Endothelial cell of umbilical vein (primary cell): Measurements from ENCODE around the gene OSBPL1A. TPM values are rescaled to one million over a fixed set of nuclear protein-coding genes. Genes with fewer than 3 reads are reported as not detected.

ENCODE experiments used
- BruUV-seq: library from RNA; stranded (reverse); fragments of 400-500 nt; replicated peaks from 2 replicates; lab custom pipeline; 2021; lab: Mats Ljungman, UMichigan
- CTCF ChIA-PET: fragments of 300-600, 350-600 bp; sonication (Branson Sonifier 250); formaldehyde crosslinking; loops from one replicate; lab custom pipeline; 2021; ENCODE audit warnings: antibody characterized with exemption, inconsistent platforms; lab: Charles Lee
- POLR2A ChIA-PET: fragments of 300-600, 350-600 bp; sonication (Branson Sonifier 250); formaldehyde crosslinking; loops from one replicate; lab custom pipeline; 2021; ENCODE audit warnings: antibody characterized with exemption, inconsistent platforms; lab: Charles Lee
- DNase-seq: peaks from one replicate; pipeline ENCODE4 v3.0.0-alpha.2; 2011; ENCODE audit warnings: low read depth, low spot score
- FAIRE-seq: peaks from 2 replicates; lab custom pipeline; 2011; peaks lifted over from hg19 to GRCh38; lab: Jason Lieb, UNC
- H2AFZ ChIP-seq: 2 replicates; pipeline ENCODE4 v1.6.0; 2012; ENCODE audit warnings: low read depth, low read length, control low read depth, inconsistent platforms
- H3K27ac ChIP-seq: 2 replicates; pipeline ENCODE4 v1.5.1; 2011; ENCODE audit warnings: low read depth, mild to moderate bottlenecking, control low read depth, low read length, moderate library complexity; ENCODE audit not compliant: insufficient read depth
- H3K27me3 ChIP-seq, 2 experiments: 2 replicates each; pipeline versions ENCODE4 v1.6.0 to v1.6.1; 2011; ENCODE audit warnings: low read length in 2 of 2, mixed read lengths in 1 of 2; ENCODE audit not compliant: control insufficient read depth in 2 of 2, insufficient read depth in 2 of 2
- H3K36me3 ChIP-seq, 2 experiments: 2 replicates in 1 of 2; 3 replicates in 1 of 2; pipeline ENCODE4 v1.5.1; 2011; ENCODE audit warnings: low read length in 2 of 2, mild to moderate bottlenecking in 1 of 2, moderate library complexity in 1 of 2; ENCODE audit not compliant: control insufficient read depth in 2 of 2, insufficient read depth in 2 of 2; ENCODE audit errors: extremely low read depth in 1 of 2
- H3K4me1 ChIP-seq: 3 replicates; pipeline ENCODE4 v1.5.1; 2011; ENCODE audit warnings: mild to moderate bottlenecking, low read length; ENCODE audit not compliant: control insufficient read depth, insufficient read depth; ENCODE audit errors: extremely low read depth
- H3K4me2 ChIP-seq: 2 replicates; pipeline ENCODE4 v1.6.1; 2011; ENCODE audit warnings: low read length, control low read depth, mixed read lengths; ENCODE audit not compliant: insufficient read depth
- H3K4me3 ChIP-seq, 3 experiments: fragments of 200-600 bp in 1 of 3; sonication (generic), shearing (Covaris generic) in 1 of 3; replicated peaks in 1 of 3; 2 replicates each; pipeline ENCODE4 v1.5.1; 2011 to 2016; ENCODE audit warnings: control low read depth in 3 of 3, low read length in 3 of 3, mild to moderate bottlenecking in 2 of 3, inconsistent platforms in 1 of 3, low read depth in 1 of 3, moderate library complexity in 1 of 3; ENCODE audit not compliant: insufficient read depth in 1 of 3
- H3K79me2 ChIP-seq: 2 replicates; pipeline ENCODE4 v1.6.0; 2012; ENCODE audit warnings: low read length, inconsistent platforms; ENCODE audit not compliant: control insufficient read depth, insufficient read depth
- H3K9ac ChIP-seq: replicated peaks from 2 replicates; pipeline ENCODE3; 2011; ENCODE audit warnings: low read length, control low read depth; ENCODE audit not compliant: insufficient read depth; ENCODE audit errors: extremely low read depth
- H3K9me1 ChIP-seq: replicated peaks from 3 replicates; pipeline ENCODE4 v1.6.0; 2011; ENCODE audit warnings: mild to moderate bottlenecking, low read length; ENCODE audit not compliant: control insufficient read depth, insufficient read depth; ENCODE audit errors: extremely low read depth
- H3K9me3 ChIP-seq: replicated peaks from 2 replicates; pipeline ENCODE4 v1.5.1; 2012; ENCODE audit warnings: low read length, inconsistent platforms; ENCODE audit not compliant: control insufficient read depth, insufficient read depth
- H4K20me1 ChIP-seq: replicated peaks from 2 replicates; pipeline ENCODE3; 2011; ENCODE audit warnings: mild to moderate bottlenecking, low read length; ENCODE audit not compliant: control insufficient read depth, insufficient read depth; ENCODE audit errors: extremely low read depth
- EZH2 ChIP-seq: IDR thresholded peaks from 2 replicates; pipeline ENCODE4 v1.6.1; 2012; ENCODE audit warnings: borderline replicate concordance, low read depth, mild to moderate bottlenecking, moderate library complexity, low read length, inconsistent platforms; ENCODE audit not compliant: severe bottlenecking
- FOS ChIP-seq: IDR thresholded peaks from 2 replicates; pipeline ENCODE4 v1.6.1; 2011; ENCODE audit warnings: mild to moderate bottlenecking, low read length, moderate library complexity, borderline replicate concordance; ENCODE audit not compliant: insufficient read depth
- GATA2 ChIP-seq: IDR thresholded peaks from 2 replicates; pipeline ENCODE4 v1.7.0; 2011; ENCODE audit warnings: low read depth, mild to moderate bottlenecking, moderate library complexity, mixed read lengths, low read length; ENCODE audit not compliant: insufficient read length, insufficient read depth
- JUN ChIP-seq: IDR thresholded peaks from 2 replicates; pipeline ENCODE4 v1.6.1; 2011; ENCODE audit warnings: borderline replicate concordance, low read depth; ENCODE audit not compliant: insufficient read length, insufficient read depth
- MAX ChIP-seq: IDR thresholded peaks from 2 replicates; pipeline ENCODE4 v1.6.1; 2011; ENCODE audit not compliant: insufficient read depth, insufficient read length
- MYC ChIP-seq: IDR thresholded peaks from one replicate; pipeline ENCODE4 v1.6.1; 2011; ENCODE audit warnings: mild to moderate bottlenecking, low read depth, low read length
- POLR2A ChIP-seq: IDR thresholded peaks from 2 replicates; pipeline ENCODE4 v1.6.1; 2012; ENCODE audit warnings: low read depth, mild to moderate bottlenecking, control low read depth, low read length
- POLR2AphosphoS5 ChIP-seq: IDR thresholded peaks from 2 replicates; pipeline ENCODE4 v1.6.1; 2012; ENCODE audit warnings: low read depth, mild to moderate bottlenecking, control low read depth, low read length, moderate library complexity; ENCODE audit not compliant: insufficient read depth
- dilution Hi-C: fragments of 300-500 bp; cut with MboI; formaldehyde crosslinking; loops from one replicate; pipeline ENCODE4 v1.15.0; 2019; ENCODE audit warnings: low sequenced_read_pairs; ENCODE audit not compliant: extremely low pct_ligation_motif_present
- intact Hi-C: fragments of 100-400 bp; cut with micrococcal nuclease; formaldehyde crosslinking; loops from one replicate; pipeline ENCODE4 v1.10.0; 2022
- polyA plus RNA-seq, 4 experiments: library from polyadenylated mRNA; depleted of rRNA in 3 of 4; stranded (reverse) in 3 of 4; unstranded in 1 of 4; fragments of >200 nt; gene quantifications; 2 replicates each; pipeline versions ENCODE4 v1.2.1 to v1.2.3, GENCODE V29; 2011 to 2012; ENCODE audit warnings: missing spikeins in 1 of 4
- total RNA-seq: library from RNA; stranded (reverse); gene quantifications from 2 replicates; pipeline ENCODE4 v1.2.3, GENCODE V29; 2021
- TF ChIP-seq, protein P1 (sequence below), 2 donors: IDR thresholded peaks; 1 replicate in 1 of 2; 2 replicates in 1 of 2; pipeline ENCODE4 v1.5.1; 2011; ENCODE audit warnings: low read length in 2 of 2, mild to moderate bottlenecking in 2 of 2, moderate library complexity in 2 of 2, control low read depth in 1 of 2, inconsistent platforms in 1 of 2, low read depth in 1 of 2; ENCODE audit not compliant: insufficient read depth in 1 of 2; ENCODE audit errors: extremely low read depth in 1 of 2

OSBPL1A gene
- total and polyA plus RNA-seq, 2 donors (not counting 3 experiments of a cell fraction or from before 2014, with no cell fraction given), result 6.4 to 16.5 TPM

- dilution Hi-C loops, result no loop called here
- no peak for DNase-seq
- FAIRE-seq, result no peak
- no peak overlapping the region for H3K27ac ChIP-seq
- no peaks in the 10 kb centered on the region for H3K9me3 ChIP-seq
- TF ChIP-seq, protein P1, sequence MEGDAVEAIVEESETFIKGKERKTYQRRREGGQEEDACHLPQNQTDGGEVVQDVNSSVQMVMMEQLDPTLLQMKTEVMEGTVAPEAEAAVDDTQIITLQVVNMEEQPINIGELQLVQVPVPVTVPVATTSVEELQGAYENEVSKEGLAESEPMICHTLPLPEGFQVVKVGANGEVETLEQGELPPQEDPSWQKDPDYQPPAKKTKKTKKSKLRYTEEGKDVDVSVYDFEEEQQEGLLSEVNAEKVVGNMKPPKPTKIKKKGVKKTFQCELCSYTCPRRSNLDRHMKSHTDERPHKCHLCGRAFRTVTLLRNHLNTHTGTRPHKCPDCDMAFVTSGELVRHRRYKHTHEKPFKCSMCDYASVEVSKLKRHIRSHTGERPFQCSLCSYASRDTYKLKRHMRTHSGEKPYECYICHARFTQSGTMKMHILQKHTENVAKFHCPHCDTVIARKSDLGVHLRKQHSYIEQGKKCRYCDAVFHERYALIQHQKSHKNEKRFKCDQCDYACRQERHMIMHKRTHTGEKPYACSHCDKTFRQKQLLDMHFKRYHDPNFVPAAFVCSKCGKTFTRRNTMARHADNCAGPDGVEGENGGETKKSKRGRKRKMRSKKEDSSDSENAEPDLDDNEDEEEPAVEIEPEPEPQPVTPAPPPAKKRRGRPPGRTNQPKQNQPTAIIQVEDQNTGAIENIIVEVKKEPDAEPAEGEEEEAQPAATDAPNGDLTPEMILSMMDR (IDR thresholded peaks at IDR 0.05; ENCODE audit: extremely low read depth in 1 of 2, insufficient read depth in 1 of 2, low read depth in 1 of 2, low read length in 2 of 2), result no peak
- TF ChIP-seq POLR2AphosphoS5 (no peak), JUN (no peak), FOS (no peak), GATA2 (no peak), POLR2A (no peak), EZH2 (no peak), MYC (no peak), MAX (no peak)
- H3K27me3 ChIP-seq, result no peaks in the 10 kb centered on the region
- no peak overlapping the region for H2AFZ ChIP-seq
- H3K36me3 ChIP-seq, result peaks cover 8 to 15% of the 10 kb centered on the region in 2 experiments
- no peaks in the 10 kb centered on the region for H4K20me1 ChIP-seq
- ChIA-PET POLR2A (no interaction called here), CTCF (interaction anchor here (0.8 to 2.2 kb wide), 8 partner anchors 12 to 87 kb away, joined by 3 to 13 read pairs (median 3); partner anchors contain the start of genes HRH4 and OSBPL1A)
- no peak overlapping the region for H3K4me2 ChIP-seq
- H3K9ac ChIP-seq, result no peak overlapping the region
- H3K79me2 ChIP-seq, result no peaks in the 10 kb centered on the region
- no peaks in the 10 kb centered on the region for H3K4me1 ChIP-seq
- intact Hi-C loops, result no loop called here
- no peaks in the 10 kb centered on the region for H3K9me1 ChIP-seq
- no peak overlapping the region for H3K4me3 ChIP-seq
- no TSS peak for BruUV-seq
Observed at GRCh38 chr18:24446953-24447538, 49.4 kb upstream of the OSBPL1A start.
